DOHH2 (cell line): ENCODE results near the gene A2M.

Experiments used
- H3F3A ChIP-seq: fragments of 200-600 bp; sonication (generic), shearing (Covaris generic); 2 replicates; pipeline ENCODE4 v1.6.0; 2016; ENCODE audit warnings: antibody characterized with exemption, mild to moderate bottlenecking; ENCODE audit not compliant: control insufficient read depth, insufficient read depth
- H3K27ac ChIP-seq: fragments of 200-600 bp; sonication (generic); 2 replicates; pipeline ENCODE4 v1.5.1; 2014; ENCODE audit warnings: low read depth, mild to moderate bottlenecking, low read length, moderate library complexity
- H3K27me3 ChIP-seq: fragments of 200-600 bp; sonication (generic); 2 replicates; pipeline ENCODE4 v1.6.1; 2014; ENCODE audit warnings: mild to moderate bottlenecking, low read length, mixed read lengths; ENCODE audit not compliant: control insufficient read depth
- H3K36me3 ChIP-seq: fragments of 200-600 bp; sonication (generic); 2 replicates; pipeline ENCODE4 v1.6.1; 2014; ENCODE audit warnings: mild to moderate bottlenecking, low read length, moderate library complexity, mixed read lengths; ENCODE audit not compliant: control insufficient read depth
- H3K4me1 ChIP-seq: fragments of 200-600 bp; sonication (generic); 2 replicates; pipeline ENCODE4 v1.6.1; 2014; ENCODE audit warnings: mild to moderate bottlenecking, low read length, mixed read lengths; ENCODE audit not compliant: control insufficient read depth
- H3K4me2 ChIP-seq: fragments of 200-600 bp; sonication (generic); 2 replicates; pipeline ENCODE4 v1.6.0; 2014; ENCODE audit warnings: mild to moderate bottlenecking, low read length, moderate library complexity
- H3K4me3 ChIP-seq: fragments of 200-600 bp; sonication (generic); 2 replicates; pipeline ENCODE4 v1.5.1; 2014; ENCODE audit warnings: mild to moderate bottlenecking, low read length, mixed read lengths
- H3K79me2 ChIP-seq: fragments of 200-600 bp; sonication (generic); 2 replicates; pipeline ENCODE4 v1.6.1; 2014; ENCODE audit warnings: mild to moderate bottlenecking, low read length, mixed read lengths; ENCODE audit not compliant: control insufficient read depth
- H3K9me2 ChIP-seq: fragments of 200-600 bp; sonication (generic); replicated peaks from 2 replicates; pipeline ENCODE4 v1.6.1; 2014; ENCODE audit warnings: mild to moderate bottlenecking, low read length, mixed read lengths; ENCODE audit not compliant: control insufficient read depth
- H3K9me3 ChIP-seq: fragments of 200-600 bp; sonication (generic); 2 replicates; pipeline ENCODE4 v1.6.1; 2014; ENCODE audit warnings: antibody characterized with exemption, low read length, mixed read lengths; ENCODE audit not compliant: control insufficient read depth, insufficient read depth
- H4K20me1 ChIP-seq: fragments of 200-600 bp; sonication (generic); 2 replicates; pipeline ENCODE4 v1.6.0; 2014; ENCODE audit warnings: low read depth, mild to moderate bottlenecking, antibody characterized with exemption, low read length, moderate library complexity; ENCODE audit not compliant: control insufficient read depth, insufficient read depth
- CTCF ChIP-seq: fragments of 200-600 bp; sonication (generic); IDR thresholded peaks from one replicate; pipeline ENCODE4 v1.5.1; 2014; ENCODE audit warnings: antibody characterized with exemption, mild to moderate bottlenecking, low read depth, low read length; ENCODE audit not compliant: poor library complexity, severe bottlenecking
- EZH2phosphoT487 ChIP-seq: fragments of 200-600 bp; sonication (generic); IDR thresholded peaks from 2 replicates; pipeline ENCODE4 v1.6.1; 2017; ENCODE audit warnings: borderline replicate concordance, mild to moderate bottlenecking, antibody characterized with exemption, low read length, moderate library complexity, mixed read lengths

Gene A2M

GRCh38 chr12:9101018-9101687 is 14.6 kb downstream of the A2M start:
- no peaks in the 10 kb centered on the region for H3K79me2 ChIP-seq
- H3K4me2 ChIP-seq, result no peak overlapping the region
- no peaks in the 10 kb centered on the region for H3F3A ChIP-seq
- TF ChIP-seq EZH2phosphoT487 (no peak), CTCF (no peak)
- no peaks in the 10 kb centered on the region for H3K36me3 ChIP-seq
- no peak overlapping the region for H3K4me3 ChIP-seq
- H4K20me1 ChIP-seq, result no peaks in the 10 kb centered on the region
- H3K4me1 ChIP-seq, result no peaks in the 10 kb centered on the region
- H3K27me3 ChIP-seq, result no peaks in the 10 kb centered on the region
- no peaks in the 10 kb centered on the region for H3K9me3 ChIP-seq
- no peak overlapping the region for H3K27ac ChIP-seq
- no peaks in the 10 kb centered on the region for H3K9me2 ChIP-seq

- Histone ChIP-seq H3K36me3 (no peaks in the 10 kb centered on the region), H3K9me3 (no peaks in the 10 kb centered on the region), H3K27ac (no peak overlapping the region), H3F3A (no peaks in the 10 kb centered on the region), H3K27me3 (no peaks in the 10 kb centered on the region), H3K79me2 (no peaks in the 10 kb centered on the region), H3K4me1 (no peaks in the 10 kb centered on the region), H3K9me2 (no peaks in the 10 kb centered on the region), H3K4me3 (no peak overlapping the region), H3K4me2 (no peak overlapping the region), H4K20me1 (no peaks in the 10 kb centered on the region)
- no peak for TF ChIP-seq CTCF
- TF ChIP-seq EZH2phosphoT487, result no peak
Observed at GRCh38 chr12:9099552-9100190, 16.0 kb downstream of the A2M start.

- TF ChIP-seq CTCF, result no peak
- no peak for TF ChIP-seq EZH2phosphoT487
- Histone ChIP-seq H3K4me1 (no peaks in the 10 kb centered on the region), H3K9me3 (no peaks in the 10 kb centered on the region), H3K27ac (no peak overlapping the region), H3F3A (no peaks in the 10 kb centered on the region), H3K4me2 (no peak overlapping the region), H4K20me1 (no peaks in the 10 kb centered on the region), H3K4me3 (no peak overlapping the region), H3K9me2 (no peaks in the 10 kb centered on the region), H3K27me3 (no peaks in the 10 kb centered on the region), H3K36me3 (no peaks in the 10 kb centered on the region), H3K79me2 (no peaks in the 10 kb centered on the region)
Observed at GRCh38 chr12:9098463-9099026, 17.2 kb downstream of the A2M start.
